Activated CD4-positive, alpha-beta T cell treated with anti-CD3 and anti-CD28 coated beads, Interleukin-10, Interleukin-2, amounts not matched to agents 100 ng/mL and 50 ng/mL, durations not matched to agents 16 hours and 8 hours (primary cell): Measurements from ENCODE around the gene RPUSD4.
A peak's percentile ranks its signal among the peaks of the same experiment; 100 is the strongest.
"Not testable (repeated sequence)": the region's sequence is repeated elsewhere in the genome, so short reads cannot be mapped to it uniquely, and the experiment has no call there.

Experiments
- DNase-seq: peaks from one replicate; pipeline ENCODE4 v3.0.0-alpha.2; 2020

Gene RPUSD4

GRCh38 chr11:126211236-126212088 lies at the start of gene RPUSD4, which contains the start of gene FAM118B:
RPUSD4 (minus strand) TSS chr11:126211650; CDS start chr11:126211638, 12 bp downstream.
FAM118B (plus strand) TSS chr11:126211782; CDS start chr11:126235002, 23,220 bp downstream.
- DNase-seq = peak; percentile 98

GRCh38 chr11:126257764-126258163 lies 46.3 kb upstream of the RPUSD4 start:
- no peak for DNase-seq

GRCh38 chr11:126257144-126257543 lies 45.7 kb upstream of the RPUSD4 start:
- no peak for DNase-seq

- no peak for DNase-seq
Observed at GRCh38 chr11:126256216-126256615, 44.8 kb upstream of the RPUSD4 start.

GRCh38 chr11:126255507-126255906 lies 44.1 kb upstream of the RPUSD4 start:
- DNase-seq = not testable (repeated sequence)

- DNase-seq = no peak
Observed at GRCh38 chr11:126254819-126255218, 43.4 kb upstream of the RPUSD4 start.

GRCh38 chr11:126253265-126253664 lies 41.8 kb upstream of the RPUSD4 start:
- no peak for DNase-seq

- no peak for DNase-seq
Observed at GRCh38 chr11:126246636-126247035, 35.2 kb upstream of the RPUSD4 start.

- no peak for DNase-seq
Observed at GRCh38 chr11:126233391-126233790, 21.9 kb upstream of the RPUSD4 start.

GRCh38 chr11:126232683-126233082 lies 21.2 kb upstream of the RPUSD4 start:
- no peak for DNase-seq

GRCh38 chr11:126231725-126232459 lies 20.4 kb upstream of the RPUSD4 start:
- DNase-seq = no peak

- no peak for DNase-seq
Observed at GRCh38 chr11:126229858-126230540, 18.5 kb upstream of the RPUSD4 start.

GRCh38 chr11:126226334-126227084 lies 15.1 kb upstream of the RPUSD4 start:
- DNase-seq = no peak

GRCh38 chr11:126225295-126225665 lies 13.8 kb upstream of the RPUSD4 start:
- DNase-seq = no peak

- no peak for DNase-seq
Observed at GRCh38 chr11:126224647-126225294, 13.3 kb upstream of the RPUSD4 start.

- DNase-seq = no peak
Observed at GRCh38 chr11:126219547-126219946, 8.1 kb upstream of the RPUSD4 start.

GRCh38 chr11:126217491-126217890 lies 6.0 kb upstream of the RPUSD4 start:
- no peak for DNase-seq

GRCh38 chr11:126216526-126217305 lies 5.3 kb upstream of the RPUSD4 start:
- peak; percentile 42 for DNase-seq

- no peak for DNase-seq
Observed at GRCh38 chr11:126214841-126215240, 3.4 kb upstream of the RPUSD4 start.

GRCh38 chr11:126214441-126214840 lies 3.0 kb upstream of the RPUSD4 start:
- DNase-seq = no peak

GRCh38 chr11:126212089-126212660 lies 725 bp upstream of the RPUSD4 start:
- DNase-seq = no peak
